Activated naive CD4-positive, alpha-beta T cell treated with anti-CD3 and anti-CD28 coated beads, Interleukin-2, amount 50 U/mL, for 24 hours (primary cell): ENCODE data around the gene ATXN3L.

Experiments used
- H3K27ac Mint-ChIP-seq: one replicate; pipeline ENCODE4 v1.8.0; 2021; ENCODE audit warnings: mild to moderate bottlenecking, mixed read lengths
- H3K27me3 Mint-ChIP-seq: one replicate; pipeline ENCODE4 v1.8.0; 2021; ENCODE audit warnings: mixed read lengths
- H3K36me3 Mint-ChIP-seq: one replicate; pipeline ENCODE4 v1.8.0; 2021; ENCODE audit warnings: mixed read lengths
- H3K4me1 Mint-ChIP-seq: one replicate; pipeline ENCODE4 v1.8.0; 2021; ENCODE audit warnings: mixed read lengths
- H3K4me3 Mint-ChIP-seq: one replicate; pipeline ENCODE4 v1.8.0; 2021; ENCODE audit warnings: mild to moderate bottlenecking, mixed read lengths
- H3K9me3 Mint-ChIP-seq: one replicate; pipeline ENCODE4 v1.8.0; 2021; ENCODE audit warnings: mixed read lengths

Gene ATXN3L

GRCh38 chrX:13285229-13285628 lies 34.6 kb downstream of the ATXN3L start:
- no peaks in the 10 kb centered on the region for H3K9me3 Mint-ChIP-seq
- no peak overlapping the region for H3K4me3 Mint-ChIP-seq
- H3K36me3 Mint-ChIP-seq = peaks cover 3% of the 10 kb centered on the region
- no peak overlapping the region for H3K27ac Mint-ChIP-seq
- H3K4me1 Mint-ChIP-seq = peaks cover 5% of the 10 kb centered on the region
- no peaks in the 10 kb centered on the region for H3K27me3 Mint-ChIP-seq

DNA sequence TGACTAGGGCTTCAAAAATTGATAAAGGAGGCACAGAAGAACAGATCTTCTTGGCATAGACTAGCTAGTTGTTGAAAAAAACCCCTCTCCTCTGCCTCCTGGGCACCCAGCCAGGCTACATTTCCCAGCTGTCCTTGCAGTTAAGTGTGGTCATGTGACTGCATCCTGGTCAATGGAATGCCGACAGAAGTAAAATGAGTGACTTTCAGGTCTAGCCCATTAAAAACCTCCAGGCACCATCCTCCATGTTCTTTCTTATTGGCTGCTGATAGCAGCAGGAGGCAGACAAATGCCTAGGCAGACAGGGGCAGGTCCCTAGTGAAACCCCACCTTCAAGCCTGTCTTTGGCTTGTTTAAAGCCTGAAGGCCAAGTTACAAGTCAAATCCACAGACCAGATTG lies 35.3 kb downstream of the ATXN3L start:
- Mint-ChIP-seq H3K36me3 (peaks cover 3% of the 10 kb centered on the region), H3K4me3 (no peak overlapping the region), H3K27me3 (no peaks in the 10 kb centered on the region), H3K4me1 (peaks cover 5% of the 10 kb centered on the region), H3K9me3 (no peaks in the 10 kb centered on the region), H3K27ac (no peak overlapping the region)

DNA sequence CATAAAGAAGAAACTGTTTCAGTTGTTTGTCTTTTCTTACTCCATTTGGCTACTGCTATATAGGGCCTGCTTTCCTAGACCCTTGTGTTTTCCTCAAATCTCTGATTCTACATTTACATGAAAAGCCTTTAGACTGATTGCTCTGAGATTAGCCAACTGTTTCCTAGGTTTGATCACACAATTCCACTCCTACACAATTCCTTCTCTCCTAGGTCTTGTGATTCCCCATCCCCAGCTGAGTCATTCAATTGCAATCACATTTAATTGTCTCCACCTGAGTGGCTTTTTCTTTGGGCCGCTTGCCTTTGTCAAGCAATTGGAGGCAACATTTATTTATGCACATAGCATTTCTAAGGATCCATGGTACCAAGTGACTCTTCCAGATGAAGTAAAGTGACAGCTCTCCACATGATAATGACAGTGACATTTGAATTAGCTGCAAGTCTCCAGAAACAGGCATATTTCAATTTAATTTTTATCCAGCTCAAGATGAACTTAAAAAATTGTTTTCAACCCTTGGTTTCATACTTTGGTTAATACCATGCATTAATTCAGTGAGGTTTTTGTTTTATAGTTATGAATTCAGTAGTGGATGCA lies 35.8 kb downstream of the ATXN3L start:
- H3K4me1 Mint-ChIP-seq = peaks cover 5% of the 10 kb centered on the region
- no peaks in the 10 kb centered on the region for H3K27me3 Mint-ChIP-seq
- H3K27ac Mint-ChIP-seq = no peak overlapping the region
- H3K4me3 Mint-ChIP-seq = no peak overlapping the region
- H3K9me3 Mint-ChIP-seq = no peaks in the 10 kb centered on the region
- H3K36me3 Mint-ChIP-seq = peaks cover 3% of the 10 kb centered on the region

DNA sequence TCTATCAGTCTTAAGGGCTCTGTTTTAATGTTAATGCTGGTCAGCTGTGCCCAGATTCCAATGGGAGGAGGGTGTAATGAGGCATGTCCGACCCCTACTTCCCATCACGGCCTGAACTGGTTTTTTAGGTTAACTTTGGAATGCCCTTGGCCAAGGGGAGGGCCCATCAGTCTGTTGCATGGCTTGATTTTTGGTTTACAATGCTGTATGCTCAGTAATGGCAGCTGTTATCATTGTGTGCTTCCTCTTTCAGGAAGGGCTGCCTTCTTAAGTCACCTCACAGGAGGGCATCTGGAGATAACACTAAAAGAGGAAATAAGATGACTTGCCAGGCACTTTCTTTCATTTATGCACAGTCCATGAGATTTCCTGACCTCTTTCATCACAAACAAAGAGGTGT lies 36.3 kb downstream of the ATXN3L start:
- Mint-ChIP-seq H3K9me3 (no peaks in the 10 kb centered on the region), H3K4me1 (peaks cover 5% of the 10 kb centered on the region)

GRCh38 chrX:13281289-13281688 lies 38.6 kb downstream of the ATXN3L start:
- H3K4me3 Mint-ChIP-seq = no peak overlapping the region

More for the DNA sequence above, 36.3 kb downstream of the ATXN3L start:
- H3K27ac Mint-ChIP-seq = no peak overlapping the region
- H3K27me3 Mint-ChIP-seq = no peaks in the 10 kb centered on the region
- H3K36me3 Mint-ChIP-seq = peaks cover 3% of the 10 kb centered on the region
- no peak overlapping the region for H3K4me3 Mint-ChIP-seq

DNA sequence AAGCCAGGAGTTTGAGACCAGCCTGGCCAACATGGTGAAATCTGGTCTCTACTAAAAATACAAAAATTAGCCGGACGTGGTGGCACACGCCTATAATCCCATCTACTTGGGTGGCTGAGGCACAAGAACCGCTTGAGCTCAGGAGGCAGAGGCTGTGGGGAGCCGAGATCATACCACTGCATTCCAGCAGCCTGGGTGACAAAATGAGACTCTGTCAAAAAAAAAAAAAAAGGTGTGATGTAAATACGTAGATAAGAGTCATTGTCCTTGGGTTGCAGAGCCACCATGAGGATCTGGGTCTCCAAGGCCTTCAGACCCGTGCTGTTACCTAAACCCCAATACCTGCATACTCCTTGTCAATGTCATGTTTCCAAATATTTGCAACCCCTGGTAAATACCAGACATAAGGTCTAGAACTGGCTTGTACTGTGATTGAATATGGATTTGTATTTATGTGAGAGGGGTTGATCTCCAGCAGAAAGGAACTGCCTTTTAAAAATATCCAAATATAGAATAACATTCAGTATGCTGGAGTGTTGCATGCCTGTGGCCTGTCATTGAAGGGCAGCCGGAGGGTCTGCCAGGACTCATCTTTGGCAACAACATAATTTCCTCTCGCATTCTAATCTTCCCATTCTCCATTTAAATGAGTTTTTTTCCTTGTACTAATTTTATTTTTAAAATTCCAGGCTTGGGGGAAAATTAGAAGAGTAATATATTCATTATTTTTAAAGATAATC lies 40.4 kb downstream of the ATXN3L start:
- H3K27me3 Mint-ChIP-seq = no peaks in the 10 kb centered on the region
- peaks cover 5% of the 10 kb centered on the region for H3K4me1 Mint-ChIP-seq
- H3K9me3 Mint-ChIP-seq = no peaks in the 10 kb centered on the region
- no peaks in the 10 kb centered on the region for H3K36me3 Mint-ChIP-seq
- no peak overlapping the region for H3K27ac Mint-ChIP-seq
- H3K4me3 Mint-ChIP-seq = no peak overlapping the region

More at GRCh38 chrX:13281289-13281688, 38.6 kb downstream of the ATXN3L start:
- Mint-ChIP-seq H3K4me1 (peaks cover 5% of the 10 kb centered on the region), H3K36me3 (peaks cover 3% of the 10 kb centered on the region), H3K27ac (no peak overlapping the region), H3K9me3 (no peaks in the 10 kb centered on the region), H3K27me3 (no peaks in the 10 kb centered on the region)

DNA sequence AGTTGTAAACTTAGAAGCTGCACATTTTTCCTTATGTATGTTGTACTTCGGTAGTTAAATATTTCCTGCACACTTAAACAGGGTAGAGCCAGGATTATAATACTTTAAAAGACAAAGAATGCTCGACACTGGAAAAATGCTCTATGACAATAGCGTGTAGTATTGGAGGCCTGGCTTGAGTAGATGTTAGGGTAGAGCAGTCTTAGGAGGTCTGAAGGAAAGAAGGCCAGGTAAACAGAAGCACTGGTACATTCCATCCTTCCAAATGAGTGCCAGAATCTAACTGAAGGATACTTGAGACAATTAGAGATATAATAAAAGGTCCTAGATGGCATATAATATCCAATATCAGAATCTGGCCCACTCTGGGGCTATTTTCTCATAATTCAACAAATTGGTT lies 42.3 kb downstream of the ATXN3L start:
- Mint-ChIP-seq H3K9me3 (no peaks in the 10 kb centered on the region), H3K4me3 (no peak overlapping the region), H3K36me3 (no peaks in the 10 kb centered on the region), H3K4me1 (no peaks in the 10 kb centered on the region), H3K27ac (no peak overlapping the region), H3K27me3 (no peaks in the 10 kb centered on the region)

GRCh38 chrX:13276991-13277390 lies 42.9 kb downstream of the ATXN3L start:
- no peaks in the 10 kb centered on the region for H3K4me1 Mint-ChIP-seq
- no peak overlapping the region for H3K4me3 Mint-ChIP-seq
- no peaks in the 10 kb centered on the region for H3K9me3 Mint-ChIP-seq
- H3K27me3 Mint-ChIP-seq = no peaks in the 10 kb centered on the region
- no peak overlapping the region for H3K27ac Mint-ChIP-seq
- no peaks in the 10 kb centered on the region for H3K36me3 Mint-ChIP-seq

DNA sequence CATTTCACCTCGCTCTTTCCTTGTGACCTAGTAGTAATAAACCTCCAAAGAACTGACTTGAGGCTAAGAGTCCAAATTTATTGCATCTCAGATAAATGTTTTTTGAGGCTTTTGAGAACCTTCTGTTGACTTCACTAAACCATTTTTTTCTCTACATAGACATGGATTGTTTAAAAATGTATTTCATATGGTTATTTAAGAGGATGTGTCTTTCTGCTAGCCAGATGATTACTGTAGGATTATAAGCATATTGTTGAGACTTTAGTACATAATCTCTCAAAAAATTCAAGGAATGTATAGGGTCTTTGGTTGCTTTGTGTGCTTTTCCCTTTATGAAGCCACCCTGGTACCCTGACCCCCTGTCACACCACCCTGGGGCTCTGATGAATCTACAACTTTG lies 44.8 kb downstream of the ATXN3L start:
- Mint-ChIP-seq H3K27me3 (no peaks in the 10 kb centered on the region), H3K27ac (no peak overlapping the region), H3K4me3 (no peak overlapping the region), H3K4me1 (no peaks in the 10 kb centered on the region), H3K9me3 (no peaks in the 10 kb centered on the region), H3K36me3 (no peaks in the 10 kb centered on the region)

- Mint-ChIP-seq H3K9me3 (no peaks in the 10 kb centered on the region), H3K27me3 (no peaks in the 10 kb centered on the region), H3K4me1 (no peaks in the 10 kb centered on the region), H3K4me3 (no peak overlapping the region), H3K36me3 (no peaks in the 10 kb centered on the region), H3K27ac (no peak overlapping the region)
These were observed 47.4 kb downstream of the ATXN3L start for GRCh38 chrX:13272426-13272825.

DNA sequence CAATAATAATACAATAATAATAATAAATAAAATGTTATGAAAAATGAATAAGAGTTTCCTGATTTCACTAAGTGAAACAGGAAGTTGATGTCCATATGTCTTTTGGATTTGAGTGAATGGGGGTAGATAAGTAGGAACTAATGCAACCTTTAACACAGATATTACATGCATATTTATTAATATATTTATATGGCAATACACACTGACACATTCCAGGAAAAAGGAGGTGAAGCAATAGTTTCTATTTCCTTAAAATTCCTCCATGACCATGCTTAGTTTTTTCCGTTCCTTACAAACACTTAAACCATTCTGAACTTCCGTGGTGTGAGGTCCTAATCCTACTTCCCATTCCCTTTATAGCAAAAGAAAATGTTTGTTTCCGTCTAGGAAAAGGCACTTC lies 48.3 kb downstream of the ATXN3L start:
- H3K27ac Mint-ChIP-seq = no peak overlapping the region
- H3K4me1 Mint-ChIP-seq = no peaks in the 10 kb centered on the region
- no peaks in the 10 kb centered on the region for H3K27me3 Mint-ChIP-seq
- no peaks in the 10 kb centered on the region for H3K36me3 Mint-ChIP-seq
- no peaks in the 10 kb centered on the region for H3K9me3 Mint-ChIP-seq
- no peak overlapping the region for H3K4me3 Mint-ChIP-seq

DNA sequence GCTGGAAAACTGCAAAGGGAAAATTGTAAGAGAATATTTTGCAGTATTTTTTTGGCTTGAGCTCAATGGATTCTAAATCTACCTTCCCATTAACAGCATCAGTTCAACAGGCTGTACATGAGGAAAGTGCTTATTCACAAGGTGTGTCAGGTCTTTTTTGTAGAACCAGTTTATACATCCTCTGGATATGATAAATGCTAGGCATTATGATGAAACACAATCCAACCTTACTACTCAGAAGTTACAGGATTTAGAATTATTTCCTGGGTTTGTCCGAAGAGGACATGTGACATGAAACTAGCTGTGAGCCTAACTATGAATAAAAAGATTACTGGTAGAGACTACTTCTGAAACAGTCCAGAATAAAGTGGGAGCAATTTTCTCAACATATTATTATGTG lies 49.5 kb downstream of the ATXN3L start:
- Mint-ChIP-seq H3K9me3 (no peaks in the 10 kb centered on the region), H3K27me3 (no peaks in the 10 kb centered on the region), H3K4me1 (no peaks in the 10 kb centered on the region)

GRCh38 chrX:13268874-13269273 lies 51.0 kb downstream of the ATXN3L start:
- no peaks in the 10 kb centered on the region for H3K36me3 Mint-ChIP-seq
- H3K27me3 Mint-ChIP-seq = no peaks in the 10 kb centered on the region
- H3K4me1 Mint-ChIP-seq = no peaks in the 10 kb centered on the region
- no peak overlapping the region for H3K27ac Mint-ChIP-seq
- H3K4me3 Mint-ChIP-seq = no peak overlapping the region
- H3K9me3 Mint-ChIP-seq = no peaks in the 10 kb centered on the region

More for the DNA sequence above, 49.5 kb downstream of the ATXN3L start:
- no peak overlapping the region for H3K27ac Mint-ChIP-seq
- H3K36me3 Mint-ChIP-seq = no peaks in the 10 kb centered on the region
- H3K4me3 Mint-ChIP-seq = no peak overlapping the region
